Small intestine (tissue), 7 donors: ENCODE data around the gene NSUN2. TPM values are rescaled to one million over a fixed set of nuclear protein-coding genes. Genes with fewer than 3 reads are reported as not detected.

ENCODE experiments used
- DNase-seq, 2 donors: peaks; one replicate each; pipeline versions ENCODE4 v3.0.0 to v3.0.0-alpha.2; 2013
- FAIRE-seq: peaks from 2 replicates; lab custom pipeline; 2012; peaks lifted over from hg19 to GRCh38; lab: Jason Lieb, UNC
- H3K27ac ChIP-seq, 3 donors: one replicate each; pipeline ENCODE4 v1.5.1; 2013; ENCODE audit warnings: low read length in 2 of 3, mild to moderate bottlenecking in 2 of 3, control low read depth in 1 of 3, inconsistent platforms in 1 of 3, low read depth in 1 of 3, moderate library complexity in 1 of 3
- H3K27me3 ChIP-seq, 3 donors: one replicate each; pipeline ENCODE4 v1.6.1; 2013; ENCODE audit warnings: low read length in 3 of 3, inconsistent platforms in 1 of 3; ENCODE audit not compliant: control insufficient read depth in 3 of 3, insufficient read depth in 3 of 3
- H3K36me3 ChIP-seq, 3 donors: one replicate each; pipeline ENCODE4 v1.6.1; 2013; ENCODE audit warnings: low read length in 3 of 3, inconsistent platforms in 1 of 3, low read depth in 1 of 3, mild to moderate bottlenecking in 1 of 3, moderate library complexity in 1 of 3; ENCODE audit not compliant: control insufficient read depth in 3 of 3, insufficient read depth in 2 of 3
- H3K4me1 ChIP-seq, 3 donors: one replicate each; pipeline ENCODE4 v1.6.1; 2013; ENCODE audit warnings: low read length in 2 of 3, inconsistent platforms in 1 of 3, low read depth in 1 of 3, mild to moderate bottlenecking in 1 of 3, moderate library complexity in 1 of 3; ENCODE audit not compliant: control insufficient read depth in 3 of 3, insufficient read depth in 2 of 3
- H3K4me3 ChIP-seq, 3 donors: one replicate each; pipeline ENCODE4 v1.5.1; 2013; ENCODE audit warnings: low read length in 3 of 3, control low read depth in 1 of 3, inconsistent platforms in 1 of 3, low read depth in 1 of 3, mild to moderate bottlenecking in 1 of 3, moderate library complexity in 1 of 3
- H3K9me3 ChIP-seq, 2 donors: one replicate each; pipeline ENCODE4 v1.6.1; 2013; ENCODE audit warnings: low read depth in 1 of 2, low read length in 1 of 2; ENCODE audit not compliant: control insufficient read depth in 2 of 2, insufficient read depth in 1 of 2
- WGBS, 3 donors: extraction: QIAGEN DNeasy Blood & Tissue Kit; methylation state at CpG; one replicate each; pipeline ENCODE4 v1.1.7; 2013; 5-methylcytosine and 5-hydroxymethylcytosine counted together
- polyA plus RNA-seq, 4 donors: library from polyadenylated mRNA; stranded (reverse) in 3 of 4; unstranded in 1 of 4; fragments of 200-250 nt in 3 of 4; fragments of 120-200 nt in 1 of 4; gene quantifications; one replicate each; pipeline versions ENCODE4 v1.2.1 to v1.2.3, GENCODE V29; 2013
- donor health status: healthy with polysubstance abuse.
- donor health status: control.
- donor health status: control.
- donor health status: Bipolar disorder and iron deficiency.
- donor health status: healthy.

Gene NSUN2
- polyA plus RNA-seq, 4 donors = 36.5 to 74.8 (median 43.8) TPM

DNA sequence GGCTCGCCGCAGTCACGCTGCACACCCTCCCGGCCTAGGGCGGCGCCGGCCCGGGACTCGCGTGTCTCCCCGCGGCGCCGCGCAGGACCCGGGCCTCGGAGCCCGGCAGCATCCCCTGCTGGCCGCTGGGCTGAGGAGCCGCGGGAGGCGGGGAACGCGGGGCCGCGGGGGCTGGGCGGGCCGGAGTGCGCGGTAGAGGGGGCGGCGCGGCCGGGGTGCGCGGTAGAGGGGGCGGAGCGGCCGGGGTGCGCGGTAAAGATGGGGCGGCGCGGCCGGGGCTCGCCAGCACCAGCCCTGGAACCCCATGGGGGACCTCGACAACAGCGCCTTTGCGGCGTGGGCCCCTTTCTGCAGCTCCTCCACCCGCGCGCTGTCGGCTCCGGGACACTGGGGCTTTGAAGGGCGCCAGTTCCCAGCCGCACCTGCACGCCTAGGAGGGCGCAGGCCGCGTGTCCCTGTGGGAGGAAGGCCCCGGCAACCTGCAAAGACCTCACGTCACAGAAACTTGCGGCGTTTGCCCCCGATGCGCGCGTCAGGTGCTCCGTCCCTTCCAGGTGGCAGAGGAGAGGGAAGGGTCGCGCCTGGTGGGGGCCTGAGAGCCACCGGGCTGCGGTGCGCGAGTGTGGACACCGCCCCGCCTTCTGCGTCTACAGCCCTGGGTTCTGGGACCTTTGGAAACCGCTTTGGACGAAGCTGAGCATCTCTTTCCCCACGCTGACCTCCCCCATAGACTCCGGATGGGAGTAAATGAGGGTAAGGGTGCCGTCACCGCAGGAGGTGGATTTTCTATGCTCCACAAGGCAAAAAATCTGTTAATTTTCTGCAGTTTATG, 49.6 kb downstream of the NSUN2 start:
- WGBS, 3 donors = 5 to 9% (median 6%) methylated on average over 52 to 85 of the region's 85 CpGs
- peaks cover 0 to 48% (median 17%) of the 10 kb centered on the region in 3 donors for H3K27me3 ChIP-seq
- no peak for FAIRE-seq

DNA sequence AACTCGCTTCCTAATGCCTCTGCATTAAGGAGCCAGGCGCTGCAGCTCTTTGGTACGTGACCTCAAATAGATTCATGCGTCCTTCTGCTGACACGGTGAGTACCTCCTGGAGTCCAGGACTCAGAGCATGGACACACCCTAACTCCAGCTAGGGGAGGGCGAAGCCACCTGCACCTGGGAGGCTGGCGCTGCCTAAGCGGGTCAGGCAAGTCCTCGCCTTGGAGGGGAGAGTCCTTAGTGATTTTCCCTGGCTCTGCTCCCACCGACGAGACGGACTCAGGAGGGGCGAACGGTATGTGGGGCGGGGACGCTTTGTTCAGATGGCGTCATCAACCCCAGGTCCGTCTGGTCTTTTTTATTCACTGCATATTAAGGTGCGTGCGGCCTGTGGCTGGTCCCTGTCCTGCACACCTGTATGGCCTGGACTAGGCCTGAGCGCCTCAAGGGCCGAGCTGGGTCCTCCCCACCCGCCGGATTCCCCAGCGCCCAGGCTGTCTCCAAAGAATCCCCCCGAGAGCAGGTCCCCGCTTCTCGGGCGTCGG, 50.3 kb downstream of the NSUN2 start:
- H3K27ac ChIP-seq = no peak overlapping the region
- H3K4me1 ChIP-seq = no peaks in the 10 kb centered on the region
- FAIRE-seq (no peak), DNase-seq (peak in 1 of 2 donors; percentile 14)
- WGBS, 3 donors = 11 to 42% (median 33%) methylated on average over 30 of the region's 30 CpGs
- H3K36me3 ChIP-seq = no peaks in the 10 kb centered on the region
- H3K9me3 ChIP-seq = no peaks in the 10 kb centered on the region
- H3K4me3 ChIP-seq = peak overlapping the region in 1 of 3 donors; percentile 37
- H3K27me3 ChIP-seq = peaks cover 0 to 48% (median 17%) of the 10 kb centered on the region in 3 donors

More for the DNA sequence above, 49.6 kb downstream of the NSUN2 start:
- Histone ChIP-seq H3K4me3 (peak overlapping the region in 2 of 3 donors; percentile 6 to 37), H3K36me3 (no peaks in the 10 kb centered on the region), H3K9me3 (no peaks in the 10 kb centered on the region), H3K27ac (no peak overlapping the region), H3K4me1 (no peaks in the 10 kb centered on the region)
- DNase-seq = peak; percentile 6 to 55

DNA sequence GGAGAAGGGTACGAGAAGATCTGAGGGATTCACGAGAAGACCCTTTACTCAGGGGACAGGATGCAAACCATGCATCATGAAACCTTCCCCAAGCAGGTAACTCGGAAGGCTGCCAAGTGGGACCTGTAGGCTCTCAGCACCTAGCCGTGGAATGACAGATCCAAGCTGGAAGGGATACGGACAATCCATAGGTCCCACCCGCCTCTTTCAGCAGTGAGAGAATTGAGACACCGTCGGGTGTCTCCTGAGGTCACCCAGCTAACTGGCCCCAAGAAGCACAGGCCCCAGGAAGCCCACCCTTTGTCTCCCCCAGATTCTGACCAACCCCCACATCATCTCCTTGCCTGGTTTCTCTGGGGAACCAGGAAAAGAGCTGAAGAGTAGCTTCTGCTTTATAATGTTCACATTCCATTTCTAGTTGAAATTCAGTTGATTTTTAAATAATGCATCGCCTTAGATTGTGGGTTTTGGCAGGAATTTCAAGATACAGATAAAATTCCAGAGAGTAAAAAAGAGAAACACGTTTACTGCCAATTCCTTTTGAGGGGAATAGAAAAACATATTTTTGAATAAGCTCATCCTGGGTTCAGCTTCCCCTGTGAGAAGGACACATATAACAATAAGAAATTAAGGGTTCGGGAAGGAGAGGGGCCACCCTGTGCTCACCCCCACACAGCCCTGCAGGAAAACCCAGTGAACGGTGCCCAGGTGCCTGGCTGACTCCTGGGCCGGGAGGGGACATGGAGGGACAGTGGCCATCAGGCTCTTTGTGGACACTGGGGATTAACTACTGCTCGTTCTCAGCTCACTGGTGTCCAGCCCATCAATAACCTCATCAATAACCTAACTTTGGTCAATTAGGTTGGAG, 51.1 kb downstream of the NSUN2 start:
- Histone ChIP-seq H3K4me3 (no peak overlapping the region), H3K9me3 (no peaks in the 10 kb centered on the region), H3K36me3 (no peaks in the 10 kb centered on the region), H3K4me1 (no peaks in the 10 kb centered on the region), H3K27me3 (peaks cover 0 to 43% (median 17%) of the 10 kb centered on the region in 3 donors), H3K27ac (no peak overlapping the region)
- no peak for DNase-seq
- 80 to 82% (median 80%) methylated on average over 14 of the region's 14 CpGs for whole genome bisulfite sequencing, 3 donors
- no peak for FAIRE-seq

DNA sequence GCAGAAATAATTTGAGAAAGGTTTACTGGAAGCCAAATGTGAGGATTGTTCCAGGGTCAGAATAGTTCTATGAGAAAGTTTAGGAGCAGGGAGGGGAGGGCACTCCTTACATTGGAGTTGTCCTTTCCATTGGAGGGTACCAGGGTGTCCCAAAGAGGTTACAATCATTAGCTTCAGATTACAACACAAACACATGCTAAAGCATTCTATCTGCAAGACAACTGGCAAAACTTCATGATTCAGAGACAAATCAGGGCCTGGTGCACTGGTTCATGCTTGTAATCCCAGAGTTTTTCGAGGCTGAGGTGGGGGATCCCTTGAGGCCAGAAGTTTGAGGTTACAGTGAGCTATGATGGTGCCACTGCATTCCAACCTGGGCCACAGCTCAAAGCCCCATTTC, 51.8 kb downstream of the NSUN2 start:
- WGBS, 3 donors = 71 to 87% (median 86%) methylated on average over 1 of the region's 1 CpG
- FAIRE-seq = no peak
- peaks cover 0 to 43% (median 17%) of the 10 kb centered on the region in 3 donors for H3K27me3 ChIP-seq

DNA sequence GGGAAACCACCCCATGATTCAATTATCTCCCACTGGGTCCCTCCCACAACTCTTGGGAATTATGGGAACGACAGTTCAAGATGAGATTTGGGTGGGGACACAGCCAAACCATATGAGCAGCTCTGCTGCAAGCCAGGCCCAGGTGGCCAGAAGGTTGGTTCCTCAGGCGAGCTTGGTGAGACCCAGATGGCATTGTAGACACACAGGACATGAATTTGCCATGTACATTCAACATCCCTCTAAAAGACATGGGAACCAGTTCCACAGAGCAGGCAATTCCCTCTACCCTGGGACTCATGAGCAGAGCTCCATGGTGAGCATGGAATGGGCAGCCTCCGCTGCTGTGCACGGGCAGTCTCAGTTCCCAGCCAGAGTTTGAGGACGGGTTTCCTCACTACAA, 53.3 kb downstream of the NSUN2 start:
- no peak overlapping the region for H3K4me3 ChIP-seq
- no peaks in the 10 kb centered on the region for H3K36me3 ChIP-seq
- FAIRE-seq (no peak), DNase-seq (no peak)
- H3K9me3 ChIP-seq = no peaks in the 10 kb centered on the region
- 72 to 75% (median 73%) methylated on average over 5 of the region's 5 CpGs for WGBS, 3 donors
- H3K27me3 ChIP-seq = peaks cover 0 to 33% (median 11%) of the 10 kb centered on the region in 3 donors
- no peaks in the 10 kb centered on the region for H3K4me1 ChIP-seq
- no peak overlapping the region for H3K27ac ChIP-seq

More for the DNA sequence above, 51.8 kb downstream of the NSUN2 start:
- DNase-seq = no peak
- Histone ChIP-seq H3K4me1 (no peaks in the 10 kb centered on the region), H3K36me3 (no peaks in the 10 kb centered on the region), H3K4me3 (no peak overlapping the region), H3K27ac (no peak overlapping the region), H3K9me3 (no peaks in the 10 kb centered on the region)

DNA sequence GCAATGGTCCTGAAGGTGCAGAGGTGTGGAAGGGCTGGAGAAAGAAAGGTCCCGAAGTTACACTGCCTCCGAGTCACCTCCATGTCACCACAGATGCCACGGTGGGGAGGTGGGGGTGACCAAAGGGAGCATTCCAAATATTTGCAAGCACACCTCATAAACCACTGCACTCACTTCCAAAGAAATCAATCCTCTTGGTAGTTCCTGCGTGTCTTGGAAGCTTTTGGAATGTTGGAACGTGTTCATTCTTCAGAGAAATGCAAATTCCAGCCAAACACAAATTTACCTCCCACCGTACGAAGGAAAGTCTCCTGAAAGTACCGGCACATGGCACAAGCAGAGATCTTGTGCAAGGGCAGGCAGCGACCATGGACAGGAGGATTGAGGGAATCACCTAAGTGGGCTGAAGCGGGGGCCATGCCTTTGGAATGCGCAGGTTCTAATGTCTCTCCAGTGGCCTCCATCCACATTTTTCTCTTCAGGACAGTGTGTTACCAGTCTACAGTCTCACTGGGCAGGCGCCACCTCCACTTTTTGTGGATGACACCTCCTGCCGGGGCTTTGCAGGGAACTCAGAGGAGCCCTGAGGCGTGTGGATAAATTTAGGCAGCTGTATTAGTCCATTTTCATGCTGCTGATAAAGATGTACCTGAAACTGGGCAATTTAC, 54.0 kb downstream of the NSUN2 start:
- H3K4me1 ChIP-seq = no peaks in the 10 kb centered on the region
- WGBS, 3 donors = 79 to 84% (median 82%) methylated on average over 14 of the region's 14 CpGs
- H3K9me3 ChIP-seq = no peaks in the 10 kb centered on the region
- H3K27me3 ChIP-seq = peaks cover 0 to 27% (median 7%) of the 10 kb centered on the region in 3 donors
- DNase-seq (no peak), FAIRE-seq (no peak)
- H3K4me3 ChIP-seq = no peak overlapping the region
- H3K36me3 ChIP-seq = no peaks in the 10 kb centered on the region
- no peak overlapping the region for H3K27ac ChIP-seq

DNA sequence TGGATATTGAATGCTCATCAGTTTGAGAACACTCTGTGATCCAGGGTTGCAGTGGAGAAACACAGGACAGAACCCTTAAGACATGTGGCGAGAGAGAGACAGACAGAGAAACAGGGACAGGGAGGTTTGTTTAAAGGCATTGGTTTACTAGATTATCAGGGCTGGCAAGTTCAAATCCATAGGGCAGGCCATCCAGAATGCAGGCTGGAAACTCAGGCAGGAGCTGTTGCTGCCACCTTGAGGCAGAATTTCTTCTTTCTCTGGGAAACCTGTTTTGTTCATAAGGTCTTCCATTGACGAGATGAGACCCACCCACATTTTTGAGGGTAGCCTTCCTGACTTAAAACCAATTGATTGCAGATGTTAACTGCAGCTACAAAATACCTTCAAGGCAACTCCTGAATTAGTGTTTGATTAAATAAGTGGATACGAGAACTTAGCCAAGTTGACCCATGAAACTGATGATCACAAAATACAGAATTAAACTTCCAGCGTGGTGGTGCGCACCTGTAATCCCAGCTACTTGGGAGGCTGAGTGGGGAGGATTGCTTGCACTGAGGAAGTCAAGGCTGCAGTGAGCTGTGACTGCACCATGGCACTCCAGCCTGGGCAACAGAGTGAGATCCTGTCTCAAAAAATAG, 55.9 kb downstream of the NSUN2 start:
- Histone ChIP-seq H3K4me3 (no peak overlapping the region), H3K27ac (no peak overlapping the region), H3K9me3 (no peaks in the 10 kb centered on the region), H3K36me3 (no peaks in the 10 kb centered on the region), H3K4me1 (no peaks in the 10 kb centered on the region), H3K27me3 (peaks cover 0 to 12% (median 0%) of the 10 kb centered on the region in 3 donors)
- DNase-seq (peak in 1 of 2 donors; percentile 31), FAIRE-seq (no peak)
- 65 to 76% (median 73%) methylated on average over 5 of the region's 5 CpGs for WGBS, 3 donors
